GM06990 (cell line): ENCODE data around the gene SUGP1.
"Not testable (repeated sequence)": the region's sequence is repeated elsewhere in the genome, so short reads cannot be mapped to it uniquely, and the experiment has no call there.

ENCODE experiments used
- DNase-seq: peaks from one replicate; pipeline ENCODE4 v3.0.0-alpha.2; 2011; ENCODE audit not compliant: insufficient read length; ENCODE audit errors: extremely low read depth
- H3K27me3 ChIP-seq: replicated peaks from 2 replicates; pipeline ENCODE4 v1.6.0; 2011; ENCODE audit warnings: low read length; ENCODE audit not compliant: control insufficient read depth, insufficient read depth
- H3K36me3 ChIP-seq: 2 replicates; pipeline ENCODE4 v1.5.1; 2011; ENCODE audit warnings: low read length; ENCODE audit not compliant: control insufficient read depth, insufficient read depth
- H3K4me3 ChIP-seq: replicated peaks from 2 replicates; pipeline ENCODE4 v1.5.1; 2011; ENCODE audit warnings: low read depth, mild to moderate bottlenecking, control low read depth, low read length
- TF ChIP-seq, protein P1 (sequence below): IDR thresholded peaks from 2 replicates; pipeline ENCODE4 v1.5.1; 2011; ENCODE audit warnings: low read length, control low read depth, mild to moderate bottlenecking, inconsistent platforms; ENCODE audit not compliant: insufficient read depth, poor library complexity, severe bottlenecking

SUGP1 gene

DNA sequence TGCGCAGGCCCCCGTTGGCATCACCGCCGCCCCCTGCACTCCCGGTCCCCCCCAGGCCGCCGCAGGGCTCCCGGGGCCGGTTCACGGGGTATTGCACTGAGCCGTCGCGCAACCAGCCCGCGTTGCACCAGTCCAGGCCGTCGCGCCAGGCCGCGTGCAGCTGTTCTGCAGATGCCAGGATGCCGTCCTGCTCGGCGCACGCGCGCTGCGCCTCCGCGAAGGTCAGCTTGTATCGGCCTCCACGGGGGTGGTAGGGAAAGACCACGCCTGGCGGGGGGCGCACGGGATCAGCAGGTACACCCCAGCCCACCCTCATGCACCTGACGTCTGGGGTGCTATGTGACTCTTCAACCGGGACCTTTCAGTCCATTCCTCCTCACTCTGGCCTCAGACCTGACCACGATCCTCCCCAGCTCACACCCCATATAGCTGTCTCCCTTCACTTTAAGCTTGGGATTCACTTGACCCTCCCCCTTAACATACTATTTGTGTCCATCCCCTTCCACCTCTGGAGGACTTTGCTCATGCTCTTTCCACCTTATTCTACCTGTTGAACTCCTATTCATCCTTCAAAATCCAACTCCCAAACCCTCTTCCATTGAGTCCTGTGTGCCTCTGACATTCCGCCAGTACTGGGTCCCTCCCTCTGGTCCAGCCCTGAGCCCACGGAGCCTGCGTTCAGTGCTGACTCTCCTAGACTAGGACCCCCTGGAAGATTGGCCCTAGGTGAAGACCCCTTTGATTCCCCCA lies 61.5 kb downstream of the SUGP1 start:
- Histone ChIP-seq H3K27me3 (no peaks in the 10 kb centered on the region; the same call in 1 of the 2 replicates), H3K4me3 (no peak overlapping the region), H3K36me3 (no peaks in the 10 kb centered on the region)
- TF ChIP-seq, protein P1, sequence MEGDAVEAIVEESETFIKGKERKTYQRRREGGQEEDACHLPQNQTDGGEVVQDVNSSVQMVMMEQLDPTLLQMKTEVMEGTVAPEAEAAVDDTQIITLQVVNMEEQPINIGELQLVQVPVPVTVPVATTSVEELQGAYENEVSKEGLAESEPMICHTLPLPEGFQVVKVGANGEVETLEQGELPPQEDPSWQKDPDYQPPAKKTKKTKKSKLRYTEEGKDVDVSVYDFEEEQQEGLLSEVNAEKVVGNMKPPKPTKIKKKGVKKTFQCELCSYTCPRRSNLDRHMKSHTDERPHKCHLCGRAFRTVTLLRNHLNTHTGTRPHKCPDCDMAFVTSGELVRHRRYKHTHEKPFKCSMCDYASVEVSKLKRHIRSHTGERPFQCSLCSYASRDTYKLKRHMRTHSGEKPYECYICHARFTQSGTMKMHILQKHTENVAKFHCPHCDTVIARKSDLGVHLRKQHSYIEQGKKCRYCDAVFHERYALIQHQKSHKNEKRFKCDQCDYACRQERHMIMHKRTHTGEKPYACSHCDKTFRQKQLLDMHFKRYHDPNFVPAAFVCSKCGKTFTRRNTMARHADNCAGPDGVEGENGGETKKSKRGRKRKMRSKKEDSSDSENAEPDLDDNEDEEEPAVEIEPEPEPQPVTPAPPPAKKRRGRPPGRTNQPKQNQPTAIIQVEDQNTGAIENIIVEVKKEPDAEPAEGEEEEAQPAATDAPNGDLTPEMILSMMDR = no peak
- no peak for DNase-seq

DNA sequence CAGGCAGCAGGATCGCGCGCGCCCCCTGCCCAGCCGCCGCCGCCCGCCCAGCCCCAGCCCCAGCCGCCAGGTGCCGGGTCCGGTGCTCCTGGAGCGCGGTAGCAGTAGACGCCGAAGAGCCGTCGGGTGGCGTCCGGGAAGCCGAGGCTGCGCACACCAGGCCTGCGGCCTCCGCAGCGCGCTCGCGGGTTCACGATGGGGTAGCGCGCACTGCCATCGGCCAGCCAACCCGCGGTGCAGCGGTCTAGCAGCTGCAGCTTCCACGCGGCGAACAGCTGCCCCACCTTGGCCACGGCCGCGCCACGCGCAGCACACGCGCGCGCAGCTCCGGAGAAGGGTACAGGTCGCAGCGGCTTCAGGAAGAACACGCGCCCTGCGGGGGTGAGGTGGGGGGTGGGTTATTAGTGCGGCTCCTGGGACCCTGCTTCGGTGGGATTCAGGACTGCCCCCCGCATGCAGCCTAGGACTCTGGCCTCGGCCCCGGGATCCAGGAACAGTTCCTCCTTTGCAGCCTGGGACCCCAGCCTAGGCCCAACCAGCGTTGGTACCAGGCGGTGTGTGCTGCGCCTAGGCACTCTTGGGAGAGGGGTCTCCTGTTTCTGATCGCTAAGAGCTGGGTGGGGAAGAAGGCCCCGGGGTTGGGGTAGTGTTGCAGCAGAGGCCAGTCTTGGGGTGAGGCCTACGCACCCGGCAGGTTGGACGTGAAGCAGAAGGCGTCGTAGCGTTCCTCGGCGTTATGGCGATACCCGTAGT lies 62.3 kb downstream of the SUGP1 start:
- no peaks in the 10 kb centered on the region; the same call in 1 of the 2 replicates for H3K27me3 ChIP-seq
- no peak overlapping the region for H3K4me3 ChIP-seq
- TF ChIP-seq, protein P1 = no peak
- no peaks in the 10 kb centered on the region for H3K36me3 ChIP-seq
- DNase-seq = no peak

DNA sequence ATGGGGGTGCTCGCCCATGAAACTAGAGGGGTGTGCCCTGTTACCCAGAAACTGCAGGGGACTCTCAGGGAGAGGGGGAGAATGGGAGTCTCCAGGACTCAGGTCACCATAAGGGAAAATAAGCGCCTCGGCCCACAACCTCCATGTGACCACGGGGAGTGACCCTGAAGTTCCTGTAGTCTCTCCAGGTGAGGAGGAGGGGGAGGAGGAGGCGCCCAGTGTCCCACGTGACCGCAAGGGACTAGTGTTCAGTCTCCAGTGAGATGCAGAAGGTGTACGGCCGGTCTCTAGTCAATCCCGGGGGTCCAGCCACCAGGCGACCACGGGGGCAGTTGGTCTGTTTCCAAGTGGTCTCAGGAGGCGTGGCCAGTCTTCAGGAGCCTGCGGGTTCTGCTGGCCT lies 63.2 kb downstream of the SUGP1 start:
- DNase-seq = no peak
- TF ChIP-seq, protein P1 = no peak
- Histone ChIP-seq H3K36me3 (no peaks in the 10 kb centered on the region), H3K4me3 (no peak overlapping the region), H3K27me3 (no peaks in the 10 kb centered on the region; the same call in 1 of the 2 replicates)

DNA sequence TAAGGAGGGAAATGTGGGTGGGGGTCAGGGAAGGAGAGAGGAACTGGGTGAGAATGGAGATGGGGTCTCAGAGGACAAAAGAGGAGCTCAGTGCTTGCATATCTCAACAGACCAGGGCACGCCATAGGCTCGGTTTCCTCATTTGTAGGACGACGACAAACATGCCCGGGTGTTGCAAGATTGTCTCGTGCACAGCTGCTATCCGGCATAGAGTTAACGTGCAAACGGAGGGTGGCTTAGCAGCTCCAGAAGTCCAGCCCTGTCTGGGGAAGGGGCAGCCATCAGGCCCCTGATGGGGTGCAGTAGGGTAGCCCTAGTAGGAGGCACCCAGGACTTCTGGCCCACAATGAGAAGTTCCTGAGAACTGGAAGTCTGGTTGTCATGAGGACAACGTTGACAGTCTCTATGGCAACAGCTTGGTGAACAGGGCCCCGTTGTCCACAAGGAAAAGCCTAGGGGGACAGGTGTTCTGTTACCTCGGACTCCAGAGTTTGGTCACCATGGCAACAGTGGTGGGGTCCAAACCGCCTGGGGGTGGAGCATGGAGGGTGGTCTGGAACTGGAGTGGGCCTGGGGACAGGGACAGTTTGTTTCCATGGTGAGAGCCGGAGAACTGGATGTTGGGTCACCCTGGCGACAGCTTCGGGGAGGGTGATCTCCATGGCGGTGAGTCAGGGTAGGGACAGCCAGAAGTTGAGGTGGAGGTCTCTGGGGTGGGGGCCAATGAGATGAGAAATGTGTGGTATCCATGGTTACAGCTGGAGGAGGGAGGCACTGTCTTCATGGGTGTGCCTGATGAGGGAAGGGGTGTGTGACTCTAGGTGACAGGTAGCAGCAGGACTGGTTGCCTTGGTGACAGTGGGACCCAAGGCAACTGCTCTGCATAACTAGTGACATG lies 64.0 kb downstream of the SUGP1 start:
- Histone ChIP-seq H3K36me3 (no peaks in the 10 kb centered on the region), H3K4me3 (no peak overlapping the region), H3K27me3 (no peaks in the 10 kb centered on the region; the same call in 1 of the 2 replicates)
- TF ChIP-seq, protein P1 = no peak
- no peak for DNase-seq

DNA sequence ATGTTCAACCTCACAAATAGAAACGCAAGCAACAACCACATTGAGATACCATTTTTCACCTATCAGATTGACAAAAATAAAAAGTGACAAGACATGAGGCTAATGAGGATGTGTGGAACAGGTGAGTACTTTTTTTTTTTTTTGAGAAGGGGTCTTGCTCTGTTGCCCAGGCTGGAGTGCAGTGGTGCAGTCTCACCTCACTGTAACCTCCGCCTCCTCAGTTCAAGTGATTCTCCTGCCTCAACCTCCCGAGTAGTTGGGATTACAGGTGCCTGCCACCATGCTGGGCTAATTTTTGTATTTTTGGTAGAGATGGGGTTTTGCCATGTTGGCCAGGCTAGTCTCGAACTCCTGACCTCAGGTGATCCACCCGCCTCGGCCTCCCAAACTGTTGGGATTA lies 66.9 kb downstream of the SUGP1 start:
- not testable (repeated sequence) for DNase-seq, H3K36me3 ChIP-seq, H3K27me3 ChIP-seq, H3K4me3 ChIP-seq
